ENCODE results near the gene ZIC1.

DNA sequence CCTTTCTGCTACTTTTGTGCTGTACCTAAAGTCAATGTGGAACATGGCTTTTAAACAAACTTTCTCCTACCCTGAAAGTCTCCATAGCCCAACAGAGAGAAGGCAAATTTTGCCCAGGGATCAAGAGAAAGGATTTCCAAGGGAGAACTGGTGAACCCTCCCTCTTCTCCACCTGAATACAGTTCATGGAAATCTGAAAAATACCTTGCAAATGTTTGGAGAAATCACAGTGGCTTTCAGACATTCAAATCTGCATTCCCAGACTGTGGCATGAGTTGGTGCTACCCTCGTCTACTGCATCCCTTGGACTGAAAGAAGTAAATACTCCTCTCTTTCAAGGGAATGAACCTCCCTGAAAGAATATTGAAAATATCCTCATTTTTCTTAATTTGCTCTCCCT lies 41.5 kb upstream of the ZIC1 start:
- no peak for TF ChIP-seq POLR2A (IDR thresholded peaks at IDR 0.05)
- TF ChIP-seq, protein P1, sequence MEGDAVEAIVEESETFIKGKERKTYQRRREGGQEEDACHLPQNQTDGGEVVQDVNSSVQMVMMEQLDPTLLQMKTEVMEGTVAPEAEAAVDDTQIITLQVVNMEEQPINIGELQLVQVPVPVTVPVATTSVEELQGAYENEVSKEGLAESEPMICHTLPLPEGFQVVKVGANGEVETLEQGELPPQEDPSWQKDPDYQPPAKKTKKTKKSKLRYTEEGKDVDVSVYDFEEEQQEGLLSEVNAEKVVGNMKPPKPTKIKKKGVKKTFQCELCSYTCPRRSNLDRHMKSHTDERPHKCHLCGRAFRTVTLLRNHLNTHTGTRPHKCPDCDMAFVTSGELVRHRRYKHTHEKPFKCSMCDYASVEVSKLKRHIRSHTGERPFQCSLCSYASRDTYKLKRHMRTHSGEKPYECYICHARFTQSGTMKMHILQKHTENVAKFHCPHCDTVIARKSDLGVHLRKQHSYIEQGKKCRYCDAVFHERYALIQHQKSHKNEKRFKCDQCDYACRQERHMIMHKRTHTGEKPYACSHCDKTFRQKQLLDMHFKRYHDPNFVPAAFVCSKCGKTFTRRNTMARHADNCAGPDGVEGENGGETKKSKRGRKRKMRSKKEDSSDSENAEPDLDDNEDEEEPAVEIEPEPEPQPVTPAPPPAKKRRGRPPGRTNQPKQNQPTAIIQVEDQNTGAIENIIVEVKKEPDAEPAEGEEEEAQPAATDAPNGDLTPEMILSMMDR (IDR thresholded peaks at IDR 0.05), result no peak

Measured in breast epithelium (tissue), 3 donors.